LHCN-M2 (cell line): ENCODE measurements around the gene HDHD3. TPM values are rescaled to one million over a fixed set of nuclear protein-coding genes. Genes with fewer than 3 reads are reported as not detected.
"Not testable (repeated sequence)": the region's sequence is repeated elsewhere in the genome, so short reads cannot be mapped to it uniquely, and the experiment has no call there.

ENCODE experiments used
- DNase-seq: peaks from one replicate; pipeline ENCODE4 v3.0.0-alpha.2; 2012; ENCODE audit warnings: low read depth
- total RNA-seq: library from RNA; depleted of rRNA; stranded (reverse); fragments of >200 nt; gene quantifications from 2 replicates; pipeline ENCODE4 v1.2.3, GENCODE V29; 2014

Gene HDHD3
- total RNA-seq, 1 experiment from 2014 or later = 11.8 TPM

DNA sequence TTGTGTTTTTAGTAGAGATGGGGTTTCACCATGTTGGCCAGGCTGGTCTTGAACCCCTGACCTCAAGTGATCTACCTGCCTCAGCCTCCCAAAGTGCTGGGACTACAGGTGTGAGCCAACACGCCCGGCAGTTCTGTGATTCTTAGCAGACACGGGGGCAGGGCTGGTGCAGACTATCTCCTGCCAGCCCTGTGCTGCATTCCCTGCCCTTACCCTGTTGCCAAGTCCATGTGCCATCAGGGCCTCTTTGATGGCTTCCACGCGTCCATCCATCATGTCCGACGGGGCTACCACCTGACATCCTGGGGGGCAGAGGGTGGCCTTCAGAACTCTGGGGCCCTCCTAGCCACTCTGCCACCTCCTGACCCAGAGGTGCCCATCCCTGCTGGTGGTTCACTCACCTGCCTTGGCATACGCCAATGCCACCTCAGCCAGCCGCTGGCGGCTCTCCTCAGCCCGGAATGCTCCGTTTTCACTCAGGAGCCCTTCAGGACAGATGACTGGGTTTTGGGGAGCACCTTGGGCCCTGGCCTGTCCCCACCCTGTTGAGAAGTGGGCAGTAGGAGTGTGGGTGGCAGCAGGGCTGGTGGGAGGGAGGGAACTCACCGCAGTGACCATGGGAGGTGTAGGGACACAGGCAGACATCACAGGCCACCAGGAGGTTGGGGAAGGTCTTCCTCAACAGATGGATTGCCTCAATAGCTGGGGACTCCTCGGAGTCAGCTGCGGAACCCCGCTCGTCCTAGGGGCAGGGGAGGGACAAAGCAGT, 13.6 kb upstream of the HDHD3 start:
- no peak for DNase-seq

DNA sequence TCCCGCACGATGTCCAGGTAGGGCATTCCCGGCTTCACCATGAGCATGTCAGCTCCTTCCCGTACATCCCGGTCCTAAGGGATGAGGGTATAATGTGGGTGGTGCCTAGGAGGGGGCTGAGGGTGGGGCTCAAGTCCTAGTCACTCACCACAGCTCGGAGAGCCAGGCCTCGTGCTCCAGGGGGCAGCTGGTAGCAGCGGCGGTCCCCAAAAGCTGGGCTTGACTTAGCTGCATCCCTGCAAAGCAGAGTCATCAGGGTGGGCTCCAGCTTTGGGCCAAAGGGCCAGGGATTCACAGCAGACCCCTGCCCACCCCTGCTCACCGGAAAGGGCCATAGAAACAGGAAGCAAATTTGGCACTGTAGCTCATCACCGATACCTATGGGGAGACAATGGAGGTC, 12.7 kb upstream of the HDHD3 start:
- no peak for DNase-seq

GRCh38 chr9:113388833-113389232, 12.0 kb upstream of the HDHD3 start:
- no peak for DNase-seq

DNA sequence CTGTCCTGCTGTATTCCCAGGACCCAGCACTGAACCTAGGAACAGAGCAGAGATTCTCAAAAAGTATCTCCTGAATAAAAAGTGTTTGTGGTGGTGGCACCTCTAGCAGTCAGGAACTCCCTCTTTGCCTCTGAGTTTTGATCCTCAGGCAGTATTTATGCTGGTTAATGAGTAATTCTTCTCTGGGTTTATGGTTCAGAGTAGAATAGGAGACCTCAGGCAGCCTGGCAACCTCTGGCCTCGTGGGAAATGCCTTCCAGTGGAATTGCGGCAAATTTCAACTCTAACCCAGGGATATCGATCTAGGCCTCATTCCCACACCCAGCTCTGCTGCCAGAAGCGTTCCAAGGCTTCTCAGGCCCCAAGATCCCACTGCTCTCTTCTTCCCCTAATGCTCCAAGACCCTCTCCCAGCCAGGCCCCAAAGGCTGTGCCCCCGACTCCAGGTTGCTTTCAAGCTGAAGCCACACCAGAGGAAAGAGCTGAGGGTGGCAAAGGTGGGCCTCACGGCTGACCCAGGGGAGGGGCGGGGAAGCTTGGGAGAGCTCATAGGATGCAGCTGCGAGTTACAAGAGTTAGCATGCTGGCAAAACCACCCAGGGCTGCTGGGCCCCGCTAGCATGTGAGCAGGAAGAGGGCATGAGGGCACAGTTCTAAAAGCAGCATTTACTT, 10.9 kb upstream of the HDHD3 start:
- DNase-seq = no peak

DNA sequence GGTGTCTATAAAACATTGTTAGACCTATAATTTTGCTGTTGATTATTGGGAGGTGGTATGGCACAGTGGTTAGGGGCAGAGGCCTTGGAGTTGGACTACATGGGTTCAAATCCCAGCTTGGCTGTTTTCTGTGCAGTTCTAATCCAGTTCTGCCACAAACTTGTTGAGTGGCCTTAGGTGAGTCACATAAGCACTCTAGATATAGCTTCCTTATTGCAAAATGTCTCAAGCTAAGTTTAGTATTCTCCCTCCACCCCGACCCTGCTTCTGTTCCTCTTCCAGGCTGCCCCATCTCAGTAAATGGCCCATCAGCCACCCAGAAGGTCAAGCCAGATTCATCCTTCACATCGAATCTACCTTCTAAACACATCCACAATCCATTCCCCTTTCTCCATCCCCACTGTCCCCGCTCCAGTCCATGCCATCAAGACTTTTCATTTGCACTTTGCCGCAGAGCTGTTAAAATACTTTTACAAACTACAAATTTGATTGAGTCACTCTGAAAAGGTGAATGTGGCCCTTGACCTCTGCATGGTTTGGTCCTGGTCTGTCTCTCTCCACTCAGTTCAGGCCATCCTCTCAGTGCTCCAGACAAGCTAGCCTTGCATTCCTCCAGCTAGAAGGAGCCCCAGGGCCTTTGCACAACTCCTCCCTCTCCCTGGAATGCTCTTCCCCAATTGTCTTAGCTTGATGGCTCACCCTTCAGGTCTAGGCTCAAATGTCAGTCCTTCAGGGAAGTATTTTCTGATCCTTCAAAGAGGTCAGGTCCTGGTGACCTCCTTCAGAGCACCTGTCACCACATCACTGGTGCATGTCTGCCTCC, 10.0 kb upstream of the HDHD3 start:
- DNase-seq = no peak

DNA sequence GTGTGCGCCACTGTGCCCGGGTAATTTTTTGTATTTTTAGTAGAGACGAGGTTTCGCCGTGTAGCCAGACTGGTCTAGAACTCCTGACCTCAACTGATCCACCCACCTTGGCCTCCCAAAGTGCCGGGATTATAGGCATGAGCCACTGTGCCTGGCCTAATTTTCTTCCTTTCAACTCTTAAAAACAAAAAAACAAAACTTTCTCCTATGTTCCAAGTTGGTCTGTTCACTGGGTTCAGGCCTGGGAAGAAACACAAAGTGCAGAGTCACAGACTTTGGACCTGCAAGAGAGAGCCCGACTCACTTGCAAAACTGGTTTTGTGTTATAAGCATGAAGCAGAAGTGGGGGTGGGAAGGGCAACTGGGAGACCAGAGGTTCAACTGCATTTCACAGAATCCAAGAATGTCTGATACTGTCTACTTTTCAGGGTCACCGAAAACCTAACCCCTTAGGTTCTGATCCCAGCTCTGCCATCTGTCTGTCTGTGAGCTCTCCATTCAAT, 5.2 kb upstream of the HDHD3 start:
- DNase-seq = no peak

DNA sequence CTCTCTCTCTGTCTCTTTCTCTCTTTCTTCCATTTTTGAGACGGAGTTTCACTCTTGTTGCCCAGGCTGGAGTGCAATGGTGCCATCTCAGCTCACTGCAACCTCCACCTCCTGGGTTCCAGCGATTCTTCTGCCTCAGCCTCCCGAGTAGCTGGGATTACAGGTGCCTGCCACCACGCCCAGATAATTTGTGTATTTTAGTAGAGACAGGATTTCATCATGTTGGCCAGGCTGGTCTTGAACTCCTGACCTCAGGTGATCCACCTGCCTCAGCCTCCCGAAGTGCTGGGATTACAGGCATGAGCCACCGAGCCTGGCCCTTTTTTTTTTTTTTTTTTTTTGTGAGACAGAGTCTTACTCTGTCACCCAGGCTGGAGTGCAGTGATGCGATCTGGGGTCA, 4.7 kb upstream of the HDHD3 start:
- not testable (repeated sequence) for DNase-seq

DNA sequence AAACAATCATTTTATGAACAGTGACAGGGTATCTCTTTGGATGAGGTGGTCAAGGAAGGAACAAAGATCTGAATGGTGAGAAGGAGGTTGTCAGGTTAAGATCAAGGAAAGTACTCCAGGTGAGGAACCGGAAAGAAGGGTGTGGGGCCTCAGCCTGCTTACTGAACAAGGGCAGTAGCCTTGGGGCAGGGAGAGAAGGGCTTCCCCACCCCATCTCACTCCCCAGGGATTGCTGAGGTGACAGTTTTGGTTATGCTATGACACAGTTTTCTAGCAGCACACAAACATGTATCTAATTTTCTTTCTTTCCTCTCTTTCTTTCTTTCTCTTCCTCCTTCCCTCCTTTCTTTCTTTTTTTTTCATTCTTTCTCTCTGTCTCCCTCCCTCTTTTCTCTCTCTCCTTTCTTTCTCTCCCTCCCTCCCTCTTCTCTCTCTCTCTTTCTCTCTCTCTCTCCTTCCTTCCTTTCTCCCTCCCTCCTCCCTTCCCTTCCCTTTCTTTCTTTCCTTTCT, 4.1 kb upstream of the HDHD3 start:
- DNase-seq = no peak

GRCh38 chr9:113379829-113380210, 3.0 kb upstream of the HDHD3 start:
- DNase-seq = not testable (repeated sequence)

GRCh38 chr9:113379094-113379828, 2.5 kb upstream of the HDHD3 start:
- DNase-seq = not testable (repeated sequence)

GRCh38 chr9:113375057-113376023, 1.4 kb downstream of the HDHD3 start:
- DNase-seq = no peak

GRCh38 chr9:113373676-113374392, 3.0 kb downstream of the HDHD3 start:
- no peak for DNase-seq

DNA sequence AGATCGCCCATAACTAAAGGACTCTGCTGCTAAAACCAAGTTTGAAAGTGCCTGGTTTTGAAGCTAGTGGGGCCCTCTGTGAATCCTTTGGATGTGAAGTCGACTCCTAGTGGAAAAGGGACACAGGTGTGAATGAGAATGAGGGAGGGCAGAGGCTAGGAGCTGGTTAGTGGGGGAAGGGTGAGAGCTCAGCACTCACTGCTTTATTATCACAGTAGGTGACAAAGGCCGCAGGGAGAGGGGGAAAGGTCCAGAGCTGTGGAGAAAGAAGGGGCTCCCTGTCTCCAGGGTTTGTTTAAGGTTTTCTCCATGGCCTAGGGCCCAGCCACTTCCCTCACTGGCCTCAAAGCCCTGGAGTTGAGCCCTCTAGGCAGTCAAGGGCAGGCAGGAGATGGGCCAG, 3.5 kb downstream of the HDHD3 start:
- no peak for DNase-seq

GRCh38 chr9:113372059-113372458, 4.7 kb downstream of the HDHD3 start:
- no peak for DNase-seq

GRCh38 chr9:113370806-113371325, 5.9 kb downstream of the HDHD3 start:
- no peak for DNase-seq

- no peak for DNase-seq
These were observed 7.0 kb downstream of the HDHD3 start for GRCh38 chr9:113369855-113370140.

GRCh38 chr9:113368982-113369854, 7.6 kb downstream of the HDHD3 start:
- DNase-seq = no peak

DNA sequence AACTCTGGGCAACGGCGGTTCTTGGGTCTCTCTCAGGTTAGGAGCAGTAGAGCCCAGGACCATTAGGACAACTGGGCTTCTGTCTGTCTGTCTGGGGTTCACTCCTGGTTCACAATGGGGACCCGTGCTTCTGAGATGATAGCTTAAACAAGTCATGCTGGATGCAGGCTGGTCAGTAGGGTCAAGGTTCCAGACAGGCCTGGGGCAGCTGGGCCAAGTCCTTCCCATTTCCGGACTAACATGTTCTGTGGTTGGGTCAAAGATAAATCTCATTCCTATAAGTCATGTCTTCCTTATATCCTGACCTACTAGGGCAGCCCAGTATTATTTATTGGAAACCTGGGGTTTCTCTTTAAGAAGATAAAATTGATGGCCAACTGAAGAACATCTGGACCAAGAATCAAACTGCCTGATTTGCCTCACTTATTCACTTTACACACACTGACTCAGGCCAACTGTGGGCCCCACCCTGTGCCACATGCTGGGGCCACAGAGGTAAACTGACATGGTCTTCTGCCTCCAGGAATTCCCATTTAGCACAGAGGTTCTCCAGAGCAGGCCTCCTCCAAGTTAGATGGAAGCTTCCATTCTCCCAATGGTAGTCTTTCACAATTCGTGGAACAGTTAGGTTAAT, 8.3 kb downstream of the HDHD3 start:
- DNase-seq = no peak
